ENCODE data around the gene SGSM2.

GRCh38 chr17:2361010-2361760 is 23.9 kb downstream of the SGSM2 start:
- TF ChIP-seq CTCF (IDR thresholded peaks at IDR 0.05; ENCODE audit: low read length): no peak
- no peak for TF ChIP-seq EZH2 (IDR thresholded peaks at IDR 0.05; ENCODE audit: borderline replicate concordance, low read length)
